A549 (cell line): ENCODE measurements around the gene CADM2.
A peak's percentile ranks its signal among the peaks of the same experiment; 100 is the strongest.

Source experiments
- ESRRA ChIP-seq: fragments of 150-350 bp; IDR thresholded peaks from 2 replicates; pipeline ENCODE4 v1.6.1; 2014; ENCODE audit warnings: mild to moderate bottlenecking, low read length, borderline replicate concordance
- JUN ChIP-seq, 2 experiments: fragments of >200 bp; sonication (Bioruptor Twin); formaldehyde crosslinking; IDR thresholded peaks; 2 replicates in 1 of 2; 3 replicates in 1 of 2; pipeline ENCODE4 v1.6.1; 2016 to 2017
- JUNB ChIP-seq: fragments of >200 bp; sonication (Bioruptor Twin); formaldehyde crosslinking; IDR thresholded peaks from 2 replicates; pipeline ENCODE4 v1.6.1; 2016
- MAFK ChIP-seq: fragments of 450-650 bp; IDR thresholded peaks from 2 replicates; pipeline ENCODE4 v1.6.1; 2014; ENCODE audit not compliant: partially characterized antibody
- POLR2A ChIP-seq: IDR thresholded peaks from 2 replicates; pipeline ENCODE4 v1.6.1; 2012; ENCODE audit warnings: mild to moderate bottlenecking, low read length
- RAD21 ChIP-seq, 2 experiments: fragments of >200 bp in 1 of 2; sonication (Bioruptor Twin) in 1 of 2; formaldehyde crosslinking in 1 of 2; IDR thresholded peaks in 1 of 2; conservative IDR thresholded peaks in 1 of 2; 2 replicates in 1 of 2; 3 replicates in 1 of 2; pipeline ENCODE4 v1.6.1; 2012 to 2018; ENCODE audit warnings: inconsistent platforms in 1 of 2
- RFX5 ChIP-seq: fragments of 450-650 bp; IDR thresholded peaks from 2 replicates; pipeline ENCODE4 v1.7.1; 2014; ENCODE audit warnings: antibody characterized with exemption, mild to moderate bottlenecking, moderate library complexity
- SMC3 ChIP-seq: fragments of >200 bp; sonication (Bioruptor Twin); formaldehyde crosslinking; IDR thresholded peaks from 3 replicates; pipeline ENCODE4 v1.6.1; 2018; ENCODE audit warnings: inconsistent platforms
- ZNF302 ChIP-seq: fragments of 250-450 bp; sonication (Bioruptor Pico); IDR thresholded peaks from 2 replicates; pipeline ENCODE4 v1.9.0; 2021; ENCODE audit warnings: inconsistent platforms, mild to moderate bottlenecking, moderate library complexity
- TF ChIP-seq, protein P1 (sequence below): fragments of >200 bp; sonication (Bioruptor Twin); formaldehyde crosslinking; IDR thresholded peaks from 3 replicates; pipeline ENCODE4 v1.5.1; 2016
- TF ChIP-seq, protein P2 (sequence below): IDR thresholded peaks from 2 replicates; pipeline ENCODE4 v1.6.1; 2012; ENCODE audit warnings: low read depth, borderline replicate concordance
- TF ChIP-seq, protein P3 (sequence below): fragments of 450-650 bp; IDR thresholded peaks from 2 replicates; pipeline ENCODE4 v1.6.1; 2014; ENCODE audit warnings: antibody characterized with exemption
- TF ChIP-seq, protein P4 (sequence below): IDR thresholded peaks from 2 replicates; pipeline ENCODE4 v1.6.1; 2012
- TF ChIP-seq, protein P5 (sequence below): fragments of 200-600 bp; sonication (generic); IDR thresholded peaks from 2 replicates; pipeline ENCODE4 v1.6.1; 2016; ENCODE audit warnings: antibody characterized with exemption, mild to moderate bottlenecking, moderate library complexity

DNA sequence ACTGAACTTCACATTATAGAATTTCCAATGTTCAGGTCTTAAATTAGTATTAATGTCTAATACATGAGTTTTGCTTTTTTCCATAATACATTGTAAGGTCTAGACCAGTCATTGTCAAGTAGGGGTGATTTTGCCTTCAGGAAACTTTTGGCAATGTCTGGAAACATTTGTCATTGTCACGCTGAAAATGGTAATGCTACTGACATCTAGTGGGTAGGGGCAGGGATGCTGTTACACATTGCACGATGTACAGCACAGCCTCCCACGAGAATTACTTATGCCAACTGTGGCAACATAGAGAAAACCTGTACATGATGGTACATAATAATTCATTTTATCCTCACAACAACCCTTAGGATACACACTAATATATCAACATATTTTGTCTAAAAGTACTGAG is 384.1 kb downstream of the CADM2 start:
- TF ChIP-seq RAD21 (conservative IDR thresholded peaks at IDR 0.05 in 1 of 2, IDR thresholded peaks at IDR 0.05 in 1 of 2), result peak; percentile 41 to 52; a peak in 4 of 5 replicates
- TF ChIP-seq, protein P1, sequence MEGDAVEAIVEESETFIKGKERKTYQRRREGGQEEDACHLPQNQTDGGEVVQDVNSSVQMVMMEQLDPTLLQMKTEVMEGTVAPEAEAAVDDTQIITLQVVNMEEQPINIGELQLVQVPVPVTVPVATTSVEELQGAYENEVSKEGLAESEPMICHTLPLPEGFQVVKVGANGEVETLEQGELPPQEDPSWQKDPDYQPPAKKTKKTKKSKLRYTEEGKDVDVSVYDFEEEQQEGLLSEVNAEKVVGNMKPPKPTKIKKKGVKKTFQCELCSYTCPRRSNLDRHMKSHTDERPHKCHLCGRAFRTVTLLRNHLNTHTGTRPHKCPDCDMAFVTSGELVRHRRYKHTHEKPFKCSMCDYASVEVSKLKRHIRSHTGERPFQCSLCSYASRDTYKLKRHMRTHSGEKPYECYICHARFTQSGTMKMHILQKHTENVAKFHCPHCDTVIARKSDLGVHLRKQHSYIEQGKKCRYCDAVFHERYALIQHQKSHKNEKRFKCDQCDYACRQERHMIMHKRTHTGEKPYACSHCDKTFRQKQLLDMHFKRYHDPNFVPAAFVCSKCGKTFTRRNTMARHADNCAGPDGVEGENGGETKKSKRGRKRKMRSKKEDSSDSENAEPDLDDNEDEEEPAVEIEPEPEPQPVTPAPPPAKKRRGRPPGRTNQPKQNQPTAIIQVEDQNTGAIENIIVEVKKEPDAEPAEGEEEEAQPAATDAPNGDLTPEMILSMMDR, result peak; percentile 42
- no peak; the same call in 2 of the 3 replicates for TF ChIP-seq SMC3
- TF ChIP-seq ZNF302, result no peak
- TF ChIP-seq, protein P2, sequence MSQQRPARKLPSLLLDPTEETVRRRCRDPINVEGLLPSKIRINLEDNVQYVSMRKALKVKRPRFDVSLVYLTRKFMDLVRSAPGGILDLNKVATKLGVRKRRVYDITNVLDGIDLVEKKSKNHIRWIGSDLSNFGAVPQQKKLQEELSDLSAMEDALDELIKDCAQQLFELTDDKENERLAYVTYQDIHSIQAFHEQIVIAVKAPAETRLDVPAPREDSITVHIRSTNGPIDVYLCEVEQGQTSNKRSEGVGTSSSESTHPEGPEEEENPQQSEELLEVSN, result no peak
- TF ChIP-seq POLR2A, result no peak
- TF ChIP-seq JUN (IDR thresholded peaks at IDR 0.05), result no peak
- TF ChIP-seq JUNB, result no peak
- TF ChIP-seq, protein P3, sequence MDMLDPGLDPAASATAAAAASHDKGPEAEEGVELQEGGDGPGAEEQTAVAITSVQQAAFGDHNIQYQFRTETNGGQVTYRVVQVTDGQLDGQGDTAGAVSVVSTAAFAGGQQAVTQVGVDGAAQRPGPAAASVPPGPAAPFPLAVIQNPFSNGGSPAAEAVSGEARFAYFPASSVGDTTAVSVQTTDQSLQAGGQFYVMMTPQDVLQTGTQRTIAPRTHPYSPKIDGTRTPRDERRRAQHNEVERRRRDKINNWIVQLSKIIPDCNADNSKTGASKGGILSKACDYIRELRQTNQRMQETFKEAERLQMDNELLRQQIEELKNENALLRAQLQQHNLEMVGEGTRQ, result no peak
- no peak for TF ChIP-seq MAFK
- TF ChIP-seq RFX5, result no peak
- TF ChIP-seq, protein P4, sequence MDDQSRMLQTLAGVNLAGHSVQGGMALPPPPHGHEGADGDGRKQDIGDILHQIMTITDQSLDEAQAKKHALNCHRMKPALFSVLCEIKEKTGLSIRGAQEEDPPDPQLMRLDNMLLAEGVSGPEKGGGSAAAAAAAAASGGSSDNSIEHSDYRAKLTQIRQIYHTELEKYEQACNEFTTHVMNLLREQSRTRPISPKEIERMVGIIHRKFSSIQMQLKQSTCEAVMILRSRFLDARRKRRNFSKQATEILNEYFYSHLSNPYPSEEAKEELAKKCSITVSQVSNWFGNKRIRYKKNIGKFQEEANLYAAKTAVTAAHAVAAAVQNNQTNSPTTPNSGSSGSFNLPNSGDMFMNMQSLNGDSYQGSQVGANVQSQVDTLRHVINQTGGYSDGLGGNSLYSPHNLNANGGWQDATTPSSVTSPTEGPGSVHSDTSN, result no peak
- TF ChIP-seq, protein P5, sequence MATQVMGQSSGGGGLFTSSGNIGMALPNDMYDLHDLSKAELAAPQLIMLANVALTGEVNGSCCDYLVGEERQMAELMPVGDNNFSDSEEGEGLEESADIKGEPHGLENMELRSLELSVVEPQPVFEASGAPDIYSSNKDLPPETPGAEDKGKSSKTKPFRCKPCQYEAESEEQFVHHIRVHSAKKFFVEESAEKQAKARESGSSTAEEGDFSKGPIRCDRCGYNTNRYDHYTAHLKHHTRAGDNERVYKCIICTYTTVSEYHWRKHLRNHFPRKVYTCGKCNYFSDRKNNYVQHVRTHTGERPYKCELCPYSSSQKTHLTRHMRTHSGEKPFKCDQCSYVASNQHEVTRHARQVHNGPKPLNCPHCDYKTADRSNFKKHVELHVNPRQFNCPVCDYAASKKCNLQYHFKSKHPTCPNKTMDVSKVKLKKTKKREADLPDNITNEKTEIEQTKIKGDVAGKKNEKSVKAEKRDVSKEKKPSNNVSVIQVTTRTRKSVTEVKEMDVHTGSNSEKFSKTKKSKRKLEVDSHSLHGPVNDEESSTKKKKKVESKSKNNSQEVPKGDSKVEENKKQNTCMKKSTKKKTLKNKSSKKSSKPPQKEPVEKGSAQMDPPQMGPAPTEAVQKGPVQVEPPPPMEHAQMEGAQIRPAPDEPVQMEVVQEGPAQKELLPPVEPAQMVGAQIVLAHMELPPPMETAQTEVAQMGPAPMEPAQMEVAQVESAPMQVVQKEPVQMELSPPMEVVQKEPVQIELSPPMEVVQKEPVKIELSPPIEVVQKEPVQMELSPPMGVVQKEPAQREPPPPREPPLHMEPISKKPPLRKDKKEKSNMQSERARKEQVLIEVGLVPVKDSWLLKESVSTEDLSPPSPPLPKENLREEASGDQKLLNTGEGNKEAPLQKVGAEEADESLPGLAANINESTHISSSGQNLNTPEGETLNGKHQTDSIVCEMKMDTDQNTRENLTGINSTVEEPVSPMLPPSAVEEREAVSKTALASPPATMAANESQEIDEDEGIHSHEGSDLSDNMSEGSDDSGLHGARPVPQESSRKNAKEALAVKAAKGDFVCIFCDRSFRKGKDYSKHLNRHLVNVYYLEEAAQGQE, result no peak
- TF ChIP-seq ESRRA, result no peak
